GM23248 (cell line): ENCODE data around the gene PDE2A. TPM values are rescaled to one million over a fixed set of nuclear protein-coding genes. Genes with fewer than 3 reads are reported as not detected.
A peak's percentile ranks its signal among the peaks of the same experiment; 100 is the strongest.

ENCODE experiments used
- DNase-seq: peaks from one replicate; pipeline ENCODE4 v3.0.0-alpha.2; 2015
- H2AFZ ChIP-seq: fragments of 200-600 bp; sonication (generic); 2 replicates; pipeline ENCODE4 v1.6.1; 2016; ENCODE audit warnings: antibody characterized with exemption
- H3F3A ChIP-seq: fragments of 200-600 bp; sonication (generic); 2 replicates; pipeline ENCODE4 v1.6.1; 2016; ENCODE audit warnings: mild to moderate bottlenecking, antibody characterized with exemption, mixed run types; ENCODE audit not compliant: insufficient read depth
- H3K27ac ChIP-seq: fragments of 200-600 bp; sonication (generic); 2 replicates; pipeline ENCODE4 v1.5.1; 2016; ENCODE audit warnings: mild to moderate bottlenecking
- H3K27me3 ChIP-seq: fragments of 200-600 bp; sonication (generic); replicated peaks from 2 replicates; pipeline ENCODE4 v1.6.1; 2016; ENCODE audit warnings: mild to moderate bottlenecking; ENCODE audit not compliant: insufficient read depth
- H3K36me3 ChIP-seq: fragments of 200-600 bp; sonication (generic); 2 replicates; pipeline ENCODE4 v1.6.1; 2016; ENCODE audit warnings: low read depth, mild to moderate bottlenecking
- H3K4me1 ChIP-seq: fragments of 200-600 bp; sonication (generic); 2 replicates; pipeline ENCODE4 v1.6.1; 2016; ENCODE audit warnings: mild to moderate bottlenecking; ENCODE audit not compliant: insufficient read depth
- H3K4me2 ChIP-seq: fragments of 200-600 bp; sonication (generic); one replicate; pipeline ENCODE4 v1.6.1; 2016; ENCODE audit warnings: mild to moderate bottlenecking; ENCODE audit not compliant: unreplicated experiment
- H3K4me3 ChIP-seq: fragments of 200-600 bp; sonication (generic); 2 replicates; pipeline ENCODE4 v1.5.1; 2016; ENCODE audit warnings: mild to moderate bottlenecking
- H3K79me2 ChIP-seq: fragments of 200-600 bp; sonication (generic); 2 replicates; pipeline ENCODE4 v1.6.1; 2016; ENCODE audit warnings: mild to moderate bottlenecking; ENCODE audit not compliant: insufficient read depth
- H3K9ac ChIP-seq: fragments of 200-600 bp; sonication (generic); 2 replicates; pipeline ENCODE4 v1.6.1; 2016; ENCODE audit warnings: mild to moderate bottlenecking
- H3K9me2 ChIP-seq: fragments of 200-600 bp; sonication (generic); 2 replicates; pipeline ENCODE4 v1.6.1; 2016; ENCODE audit warnings: mixed run types, mild to moderate bottlenecking, moderate library complexity; ENCODE audit not compliant: insufficient read depth
- H3K9me3 ChIP-seq: fragments of 200-600 bp; sonication (generic); one replicate; pipeline ENCODE4 v1.6.1; 2017; ENCODE audit warnings: low read depth
- H4K20me1 ChIP-seq: fragments of 200-600 bp; sonication (generic); 2 replicates; pipeline ENCODE4 v1.6.0; 2016; ENCODE audit not compliant: insufficient read depth
- EZH2 ChIP-seq: fragments of 200-600 bp; sonication (generic); IDR thresholded peaks from 2 replicates; pipeline ENCODE4 v1.6.1; 2018; ENCODE audit warnings: antibody characterized with exemption, mild to moderate bottlenecking; ENCODE audit not compliant: insufficient read depth, poor library complexity, severe bottlenecking
- EZH2phosphoT487 ChIP-seq: fragments of 200-600 bp; sonication (generic); IDR thresholded peaks from 2 replicates; pipeline ENCODE4 v1.6.1; 2018; ENCODE audit warnings: antibody characterized with exemption, moderate library complexity, mild to moderate bottlenecking, low read depth; ENCODE audit not compliant: insufficient read depth
- WGBS, 2 experiments: methylation state at CpG; one replicate each; pipeline ENCODE4 v1.1.6; 2015 to 2017; ENCODE audit warnings: low lambda C conversion rate in 2 of 2, low coverage in 1 of 2; ENCODE audit errors: missing lambda C conversion rate in 2 of 2; 5-methylcytosine and 5-hydroxymethylcytosine counted together
- in situ Hi-C: fragments of 300-500 bp; cut with MboI; formaldehyde crosslinking; loops from 2 replicates; pipeline ENCODE4 v1.15.0; 2020
- microRNA counts: library from miRNA; unstranded; fragments of <30 nt; microRNA quantifications from one replicate; lab custom pipeline; 2016
- microRNA-seq: library from miRNA; unstranded; fragments of <30 nt; microRNA quantifications from one replicate; pipeline ENCODE4, GENCODE V29; 2016; ENCODE audit warnings: borderline number of aligned reads
- polyA plus RNA-seq: library from polyadenylated mRNA; unstranded; fragments of >200 nt; fragmentation: Nextera tagmentation; extraction: Ambion mirVana; gene quantifications from 2 replicates; pipeline ENCODE4 v1.2.1, GENCODE V29; 2016
- small RNA-seq: library from RNA; depleted of rRNA; stranded (forward); fragments of <200 nt; gene quantifications from one replicate; pipeline ENCODE3, GENCODE V24; 2014; ENCODE audit warnings: low read depth, low replicate concordance
- total RNA-seq: library from RNA; depleted of rRNA; stranded (reverse); fragments of >200 nt; shearing (Covaris generic); gene quantifications from 2 replicates; pipeline ENCODE4 v1.2.3, GENCODE V29; 2014; rRNA removed

Gene PDE2A
- total and polyA plus RNA-seq, 2 experiments from 2014 or later: 1.0 to 2.3 TPM

DNA sequence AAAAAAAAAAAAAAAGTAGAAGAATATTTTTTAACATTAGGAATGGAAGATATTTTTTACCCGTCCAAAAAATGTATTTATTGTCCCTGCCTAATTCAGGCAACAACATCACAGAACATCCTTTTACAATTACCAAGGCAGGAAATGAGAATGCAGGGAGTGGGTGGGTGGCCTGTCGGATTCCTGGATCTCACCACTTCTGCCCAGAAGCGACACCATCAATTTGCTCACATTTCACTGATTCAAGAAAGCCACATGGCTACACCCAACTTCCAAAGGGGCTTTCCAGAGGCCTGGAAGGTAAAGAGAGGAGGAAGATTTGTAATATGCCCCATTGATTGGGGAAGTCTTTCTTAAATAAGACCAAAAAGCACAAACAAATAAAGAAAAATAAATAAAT is 146.1 kb downstream of the PDE2A start:
- in situ Hi-C loops: no loop called here
- Histone ChIP-seq H3K9ac (no peak overlapping the region), H3K36me3 (no peaks in the 10 kb centered on the region), H3K27me3 (no peaks in the 10 kb centered on the region), H3K4me2 (peak overlapping the region; percentile 20), H2AFZ (0 out of 2 replicates have a peak overlapping the region, but pooled peaks have one; percentile 14), H4K20me1 (no peaks in the 10 kb centered on the region), H3K79me2 (no peaks in the 10 kb centered on the region), H3K4me3 (no peak overlapping the region), H3K9me2 (no peaks in the 10 kb centered on the region), H3K9me3 (no peaks in the 10 kb centered on the region), H3F3A (peaks cover 14% of the 10 kb centered on the region; the same call in 1 of the 2 replicates), H3K27ac (peak overlapping the region; percentile 51), H3K4me1 (peaks cover 38% of the 10 kb centered on the region)
- DNase-seq: peak; percentile 76
- TF ChIP-seq EZH2: no peak
- 0 out of 2 replicates have a peak, but pooled peaks have one; percentile 30 for TF ChIP-seq EZH2phosphoT487
- 11 to 19% methylated on average over 3 of the region's 3 CpGs for WGBS, 2 experiments

MicroRNA genes within 50 kb of the gene (microRNA counts, 767-probe panel; counts per million panel counts)
- microRNA hsa-miR-139-3p (lab: Ali Mortazavi, UCI) (447 counts per million, percentile 86 among the panel's probes with 10 or more counts), microRNA hsa-miR-139-5p (lab: Ali Mortazavi, UCI) (2,972 counts per million, percentile 86 among the panel's probes with 10 or more counts)

Small RNA genes lying within 50 kb of the gene (microRNA-seq; reads per million reads assigned to microRNA genes)
- gene MIR139: 74.1 reads per million, percentile 46 among the genes with 10 or more reads in this experiment

Small RNA genes lying within 50 kb of the gene (small RNA-seq; reads per million reads assigned to genes)
- not detected for gene MIR139
- not detected for gene RNU7-105P

Other genes with a start within 250 kb of the PDE2A start
- gene CLPB, start 239.9 kb downstream of the PDE2A start, total RNA-seq: 19.2 and 26.8 TPM in 2 replicates
- 11.5 and 16.9 TPM in 2 replicates for gene CLPB, start 239.9 kb downstream of the PDE2A start, polyA plus RNA-seq
- 73.9 and 92.7 TPM in 2 replicates for gene ARAP1, start 78.0 kb upstream of the PDE2A start, total RNA-seq
- 39.0 and 41.5 TPM in 2 replicates for gene ARAP1, start 78.0 kb upstream of the PDE2A start, polyA plus RNA-seq
- 5.7 and 14.7 TPM in 2 replicates for gene STARD10, start 119.6 kb upstream of the PDE2A start, total RNA-seq
- 6.6 and 8.7 TPM in 2 replicates for gene STARD10, start 119.6 kb upstream of the PDE2A start, polyA plus RNA-seq
- gene ATG16L2, start 140.0 kb upstream of the PDE2A start, total RNA-seq: 14.3 and 45.4 TPM in 2 replicates
- 9.7 and 12.3 TPM in 2 replicates for gene ATG16L2, start 140.0 kb upstream of the PDE2A start, polyA plus RNA-seq